ENCODE measurements around the gene SGMS2.

SGMS2 gene

GRCh38 chr4:107877361-107877760 lies 52.6 kb downstream of the SGMS2 start:
- FAIRE-seq, result no peak
- TF ChIP-seq POLR2A (IDR thresholded peaks at IDR 0.05; ENCODE audit: low read depth, low read length) (no peak), SPI1 (IDR thresholded peaks at IDR 0.05; ENCODE audit: low read depth, low read length) (no peak)
- no peak for DNase-seq (ENCODE audit: insufficient read length, low spot score)

DNA sequence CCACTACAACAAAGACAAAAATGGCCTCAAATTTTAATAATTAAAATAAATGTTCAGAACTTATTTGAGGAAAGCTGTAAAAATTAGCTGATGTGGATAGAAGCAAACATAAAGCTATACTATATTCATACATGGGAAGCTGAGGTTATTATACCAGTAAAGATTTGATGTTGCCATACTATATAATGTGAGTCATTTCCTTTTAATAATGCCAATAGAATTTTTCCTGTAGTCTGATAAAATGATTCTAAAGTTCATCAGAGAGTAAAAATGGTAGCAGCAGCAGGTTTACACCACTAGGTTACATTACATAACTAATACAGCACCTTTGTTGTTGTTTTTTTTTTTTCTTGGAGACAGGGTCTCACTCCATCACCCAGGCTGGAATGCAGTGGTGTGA lies 61.1 kb downstream of the SGMS2 start:
- no peak for TF ChIP-seq SPI1 (IDR thresholded peaks at IDR 0.05; ENCODE audit: low read depth, low read length)
- no peak for TF ChIP-seq TAF1 (IDR thresholded peaks at IDR 0.05; ENCODE audit: low read depth, low read length)
- no peak for TF ChIP-seq POLR2A (IDR thresholded peaks at IDR 0.05; ENCODE audit: low read depth, low read length)
- no peak for TF ChIP-seq PAX5 (IDR thresholded peaks at IDR 0.05; ENCODE audit: insufficient read depth, low read length, severe bottlenecking)
- TF ChIP-seq POLR2AphosphoS5 (IDR thresholded peaks at IDR 0.05; ENCODE audit: low read depth, low read length), result no peak
- no peak for TF ChIP-seq POU2F2 (IDR thresholded peaks at IDR 0.05; ENCODE audit: low read depth, low read length)
- no peak for FAIRE-seq
- DNase-seq (ENCODE audit: insufficient read length, low spot score), result no peak

GRCh38 chr4:107888237-107888636 lies 63.5 kb downstream of the SGMS2 start:
- TF ChIP-seq POLR2A (IDR thresholded peaks at IDR 0.05; ENCODE audit: low read depth, low read length), result no peak
- no peak for TF ChIP-seq PAX5 (IDR thresholded peaks at IDR 0.05; ENCODE audit: insufficient read depth, low read length, severe bottlenecking)
- TF ChIP-seq POU2F2 (IDR thresholded peaks at IDR 0.05; ENCODE audit: low read depth, low read length), result no peak
- TF ChIP-seq TAF1 (IDR thresholded peaks at IDR 0.05; ENCODE audit: low read depth, low read length), result no peak
- no peak for TF ChIP-seq POLR2AphosphoS5 (IDR thresholded peaks at IDR 0.05; ENCODE audit: low read depth, low read length)
- TF ChIP-seq SPI1 (IDR thresholded peaks at IDR 0.05; ENCODE audit: low read depth, low read length), result no peak
- DNase-seq (ENCODE audit: insufficient read length, low spot score), result no peak
- no peak for FAIRE-seq

- TF ChIP-seq POLR2A (IDR thresholded peaks at IDR 0.05; ENCODE audit: low read depth, low read length), result no peak
- TF ChIP-seq SPI1 (IDR thresholded peaks at IDR 0.05; ENCODE audit: low read depth, low read length), result no peak
- TF ChIP-seq PAX5 (IDR thresholded peaks at IDR 0.05; ENCODE audit: insufficient read depth, low read length, severe bottlenecking), result no peak
- no peak for TF ChIP-seq TAF1 (IDR thresholded peaks at IDR 0.05; ENCODE audit: low read depth, low read length)
- TF ChIP-seq POLR2AphosphoS5 (IDR thresholded peaks at IDR 0.05; ENCODE audit: low read depth, low read length), result no peak
- no peak for TF ChIP-seq POU2F2 (IDR thresholded peaks at IDR 0.05; ENCODE audit: low read depth, low read length)
- no peak for DNase-seq (ENCODE audit: insufficient read length, low spot score)
- FAIRE-seq, result no peak
Observed at GRCh38 chr4:107890779-107891178, 66.0 kb downstream of the SGMS2 start.

- DNase-seq (ENCODE audit: insufficient read length, low spot score) (no peak), FAIRE-seq (no peak)
- no peak for TF ChIP-seq SPI1 (IDR thresholded peaks at IDR 0.05; ENCODE audit: low read depth, low read length)
- TF ChIP-seq POLR2AphosphoS5 (IDR thresholded peaks at IDR 0.05; ENCODE audit: low read depth, low read length), result no peak
- TF ChIP-seq POU2F2 (IDR thresholded peaks at IDR 0.05; ENCODE audit: low read depth, low read length), result no peak
- TF ChIP-seq POLR2A (IDR thresholded peaks at IDR 0.05; ENCODE audit: low read depth, low read length), result no peak
- TF ChIP-seq PAX5 (IDR thresholded peaks at IDR 0.05; ENCODE audit: insufficient read depth, low read length, severe bottlenecking), result no peak
- no peak for TF ChIP-seq TAF1 (IDR thresholded peaks at IDR 0.05; ENCODE audit: low read depth, low read length)
Observed at GRCh38 chr4:107891299-107891698, 66.6 kb downstream of the SGMS2 start.

GRCh38 chr4:107893171-107894137 lies 68.7 kb downstream of the SGMS2 start:
- no peak for TF ChIP-seq POU2F2 (IDR thresholded peaks at IDR 0.05; ENCODE audit: low read depth, low read length)
- no peak for TF ChIP-seq TAF1 (IDR thresholded peaks at IDR 0.05; ENCODE audit: low read depth, low read length)
- TF ChIP-seq POLR2AphosphoS5 (IDR thresholded peaks at IDR 0.05; ENCODE audit: low read depth, low read length), result no peak
- TF ChIP-seq PAX5 (IDR thresholded peaks at IDR 0.05; ENCODE audit: insufficient read depth, low read length, severe bottlenecking), result no peak
- no peak for TF ChIP-seq SPI1 (IDR thresholded peaks at IDR 0.05; ENCODE audit: low read depth, low read length)
- TF ChIP-seq POLR2A (IDR thresholded peaks at IDR 0.05; ENCODE audit: low read depth, low read length), result no peak
- DNase-seq (ENCODE audit: insufficient read length, low spot score) (no peak), FAIRE-seq (no peak)

DNA sequence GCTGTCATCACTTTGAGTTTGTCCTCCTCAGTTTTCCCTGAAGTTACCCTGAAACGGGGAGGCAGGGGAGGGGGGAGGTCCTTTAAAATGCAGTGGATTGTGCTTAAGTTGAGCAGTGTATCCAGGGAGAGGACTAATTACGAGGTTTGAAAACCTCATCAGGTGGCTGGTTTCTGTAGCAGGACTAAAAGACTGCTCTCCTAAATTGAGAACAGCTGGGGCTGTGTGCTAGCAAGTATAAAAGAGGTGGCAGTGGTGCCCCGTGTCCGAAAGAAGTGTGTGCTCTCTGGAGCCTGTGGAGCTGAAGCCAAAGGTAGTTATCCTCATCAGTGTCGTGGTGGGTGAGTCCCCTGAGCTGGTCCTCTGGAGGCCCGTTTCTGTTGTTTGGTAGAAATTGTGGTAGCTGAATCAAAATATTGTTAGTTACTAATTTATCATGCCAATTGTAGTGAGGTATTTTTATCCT lies 69.4 kb downstream of the SGMS2 start:
- FAIRE-seq (no peak), DNase-seq (ENCODE audit: insufficient read length, low spot score) (no peak)
- no peak for TF ChIP-seq TAF1 (IDR thresholded peaks at IDR 0.05; ENCODE audit: low read depth, low read length)
- TF ChIP-seq POLR2A (IDR thresholded peaks at IDR 0.05; ENCODE audit: low read depth, low read length), result no peak
- TF ChIP-seq PAX5 (IDR thresholded peaks at IDR 0.05; ENCODE audit: insufficient read depth, low read length, severe bottlenecking), result no peak
- no peak for TF ChIP-seq POU2F2 (IDR thresholded peaks at IDR 0.05; ENCODE audit: low read depth, low read length)
- TF ChIP-seq POLR2AphosphoS5 (IDR thresholded peaks at IDR 0.05; ENCODE audit: low read depth, low read length), result no peak
- no peak for TF ChIP-seq SPI1 (IDR thresholded peaks at IDR 0.05; ENCODE audit: low read depth, low read length)

GRCh38 chr4:107896158-107896645 lies 71.5 kb downstream of the SGMS2 start:
- FAIRE-seq, result no peak
- TF ChIP-seq TAF1 (IDR thresholded peaks at IDR 0.05; ENCODE audit: low read depth, low read length) (no peak), POLR2A (IDR thresholded peaks at IDR 0.05; ENCODE audit: low read depth, low read length) (no peak), POLR2AphosphoS5 (IDR thresholded peaks at IDR 0.05; ENCODE audit: low read depth, low read length) (no peak), SPI1 (IDR thresholded peaks at IDR 0.05; ENCODE audit: low read depth, low read length) (no peak), PAX5 (IDR thresholded peaks at IDR 0.05; ENCODE audit: insufficient read depth, low read length, severe bottlenecking) (no peak), POU2F2 (IDR thresholded peaks at IDR 0.05; ENCODE audit: low read depth, low read length) (no peak)
- DNase-seq (ENCODE audit: insufficient read length, low spot score), result no peak

- FAIRE-seq (no peak), DNase-seq (ENCODE audit: insufficient read length, low spot score) (no peak)
- TF ChIP-seq TAF1 (IDR thresholded peaks at IDR 0.05; ENCODE audit: low read depth, low read length) (no peak), SPI1 (IDR thresholded peaks at IDR 0.05; ENCODE audit: low read depth, low read length) (no peak), POU2F2 (IDR thresholded peaks at IDR 0.05; ENCODE audit: low read depth, low read length) (no peak), POLR2A (IDR thresholded peaks at IDR 0.05; ENCODE audit: low read depth, low read length) (no peak), PAX5 (IDR thresholded peaks at IDR 0.05; ENCODE audit: insufficient read depth, low read length, severe bottlenecking) (no peak), POLR2AphosphoS5 (IDR thresholded peaks at IDR 0.05; ENCODE audit: low read depth, low read length) (no peak)
Observed at GRCh38 chr4:107896646-107897045, 71.9 kb downstream of the SGMS2 start.
